Measurements from ENCODE around the gene CCL7. TPM values are rescaled to one million over a fixed set of nuclear protein-coding genes. Genes with fewer than 3 reads are reported as not detected.

CCL7 gene
- total RNA-seq, 2 donors from 2014 or later, result not detected

DNA sequence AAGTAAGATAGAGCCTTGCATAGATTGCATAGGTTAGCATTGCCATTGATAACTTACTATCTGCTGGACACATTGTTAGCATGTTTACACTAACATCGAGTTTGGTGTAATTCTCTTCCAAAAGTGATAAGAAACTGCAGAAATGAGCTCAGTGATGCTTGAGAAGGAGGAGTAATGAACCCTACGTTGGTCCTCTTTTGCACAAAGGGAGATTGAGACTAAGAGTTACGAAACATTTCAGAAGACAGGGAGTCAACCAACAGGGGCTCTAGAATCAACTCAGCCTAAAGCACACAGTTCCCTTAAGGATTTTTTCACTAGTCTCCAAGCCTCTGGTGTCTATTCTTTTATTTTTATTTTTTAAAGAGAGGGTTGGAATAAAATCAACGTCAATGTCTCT is 6.8 kb downstream of the CCL7 start:
- Mint-ChIP-seq H3K9me3 (no peaks in the 10 kb centered on the region), H3K27ac (no peak overlapping the region), H3K27me3 (ENCODE audit: low read depth) (peaks cover 51% of the 10 kb centered on the region), H3K4me3 (no peak overlapping the region), H3K4me1 (ENCODE audit: low read depth) (no peaks in the 10 kb centered on the region), H3K36me3 (ENCODE audit: insufficient read depth in 2 of 2) (no peaks in the 10 kb centered on the region)
- DNase-seq (no peak), ATAC-seq (replicated peaks in 1 of 2) (no peak)

GRCh38 chr17:34283571-34283970 is 13.6 kb downstream of the CCL7 start:
- Mint-ChIP-seq H3K27me3 (ENCODE audit: low read depth) (peaks cover 41% of the 10 kb centered on the region), H3K36me3 (ENCODE audit: insufficient read depth in 2 of 2) (no peaks in the 10 kb centered on the region), H3K27ac (no peak overlapping the region), H3K4me3 (no peak overlapping the region), H3K4me1 (ENCODE audit: low read depth) (no peaks in the 10 kb centered on the region), H3K9me3 (no peaks in the 10 kb centered on the region)
- no peak for DNase-seq
- no peak for ATAC-seq (replicated peaks in 1 of 2)

- no peak for ATAC-seq (replicated peaks in 1 of 2)
- H3K4me3 Mint-ChIP-seq, result no peak within 1 kb of the TSS
- no peak for DNase-seq
- H3K4me1 Mint-ChIP-seq (ENCODE audit: low read depth), result no peaks in the 10 kb centered on the region
- peaks cover 42% of the 10 kb centered on the region for H3K27me3 Mint-ChIP-seq (ENCODE audit: low read depth)
- H3K27ac Mint-ChIP-seq, result no peak within 1 kb of the TSS
- no peaks in the 10 kb centered on the region for H3K36me3 Mint-ChIP-seq (ENCODE audit: insufficient read depth in 2 of 2)
- H3K9me3 Mint-ChIP-seq, result no peaks in the 10 kb centered on the region
Observed at GRCh38 chr17:34285286-34285792, 15.3 kb downstream of the CCL7 start, which contains the start of gene CCL11. Gene CCL11 (plus strand): TSS chr17:34285742. CDS start chr17:34285809, 67 bp downstream.

DNA sequence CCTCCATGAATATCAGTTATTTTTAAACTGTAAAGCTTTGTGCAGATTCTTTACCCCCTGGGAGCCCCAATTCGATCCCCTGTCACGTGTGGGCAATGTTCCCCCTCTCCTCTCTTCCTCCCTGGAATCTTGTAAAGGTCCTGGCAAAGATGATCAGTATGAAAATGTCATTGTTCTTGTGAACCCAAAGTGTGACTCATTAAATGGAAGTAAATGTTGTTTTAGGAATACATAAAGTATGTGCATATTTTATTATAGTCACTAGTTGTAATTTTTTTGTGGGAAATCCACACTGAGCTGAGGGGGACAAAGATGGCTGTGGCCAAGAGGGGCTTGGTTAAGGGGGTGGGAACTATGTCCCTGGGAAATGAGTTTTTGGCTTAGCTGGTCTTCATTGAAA is 17.9 kb downstream of the CCL7 start:
- Mint-ChIP-seq H3K4me3 (no peak overlapping the region), H3K27me3 (ENCODE audit: low read depth) (peaks cover 26% of the 10 kb centered on the region), H3K4me1 (ENCODE audit: low read depth) (no peaks in the 10 kb centered on the region), H3K27ac (no peak overlapping the region), H3K36me3 (ENCODE audit: insufficient read depth in 2 of 2) (no peaks in the 10 kb centered on the region), H3K9me3 (peaks cover 0 to 2% of the 10 kb centered on the region in 2 donors)
- no peak for ATAC-seq (replicated peaks in 1 of 2)
- no peak for DNase-seq

- H3K27me3 Mint-ChIP-seq (ENCODE audit: low read depth), result peaks cover 26% of the 10 kb centered on the region
- ATAC-seq (replicated peaks in 1 of 2), result no peak
- no peaks in the 10 kb centered on the region for H3K4me1 Mint-ChIP-seq (ENCODE audit: low read depth)
- H3K27ac Mint-ChIP-seq, result no peak overlapping the region
- DNase-seq, result no peak
- no peaks in the 10 kb centered on the region for H3K36me3 Mint-ChIP-seq (ENCODE audit: insufficient read depth in 2 of 2)
- H3K4me3 Mint-ChIP-seq, result no peak overlapping the region
- H3K9me3 Mint-ChIP-seq, result peaks cover 0 to 2% of the 10 kb centered on the region in 2 donors
Observed at GRCh38 chr17:34290586-34290985, 20.6 kb downstream of the CCL7 start.

GRCh38 chr17:34291721-34292348 is 21.8 kb downstream of the CCL7 start:
- H3K27me3 Mint-ChIP-seq (ENCODE audit: low read depth), result peaks cover 26% of the 10 kb centered on the region
- H3K27ac Mint-ChIP-seq, result no peak overlapping the region

DNA sequence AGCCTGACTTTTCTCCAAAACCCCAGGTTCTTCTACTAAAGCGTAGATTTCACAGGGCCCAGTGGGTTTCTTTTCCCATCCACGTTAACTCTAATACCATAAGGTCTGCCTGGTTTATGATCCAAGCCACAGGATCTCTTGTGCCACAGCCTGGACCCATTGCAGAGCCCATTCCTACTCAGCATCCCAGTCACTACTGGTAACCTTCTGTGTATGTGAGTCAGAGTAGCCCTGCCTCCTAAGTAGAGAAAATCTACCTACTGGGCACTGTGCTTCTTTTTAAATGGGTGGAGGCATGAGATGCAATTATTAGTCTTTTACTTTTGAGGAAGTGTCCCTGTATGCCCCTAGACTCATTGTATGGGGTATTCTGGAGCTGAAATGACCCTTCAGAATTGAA is 29.0 kb downstream of the CCL7 start:
- DNase-seq, result no peak
- Mint-ChIP-seq H3K27me3 (ENCODE audit: low read depth) (peaks cover 28% of the 10 kb centered on the region), H3K9me3 (peaks cover 0 to 4% of the 10 kb centered on the region in 2 donors), H3K4me3 (no peak overlapping the region), H3K4me1 (ENCODE audit: low read depth) (no peaks in the 10 kb centered on the region), H3K36me3 (ENCODE audit: insufficient read depth in 2 of 2) (no peaks in the 10 kb centered on the region), H3K27ac (no peak overlapping the region)
- no peak for ATAC-seq (replicated peaks in 1 of 2)

More at GRCh38 chr17:34291721-34292348, 21.8 kb downstream of the CCL7 start:
- H3K36me3 Mint-ChIP-seq (ENCODE audit: insufficient read depth in 2 of 2), result no peaks in the 10 kb centered on the region
- DNase-seq (peak in 1 of 2 donors; percentile 1), ATAC-seq (replicated peaks in 1 of 2) (peak; percentile 27 to 69)
- no peaks in the 10 kb centered on the region for H3K4me1 Mint-ChIP-seq (ENCODE audit: low read depth)
- H3K9me3 Mint-ChIP-seq, result peaks cover 0 to 4% of the 10 kb centered on the region in 2 donors
- no peak overlapping the region for H3K4me3 Mint-ChIP-seq

GRCh38 chr17:34299956-34300577 is 30.0 kb downstream of the CCL7 start:
- Mint-ChIP-seq H3K4me1 (ENCODE audit: low read depth) (no peaks in the 10 kb centered on the region), H3K4me3 (no peak overlapping the region), H3K27ac (no peak overlapping the region), H3K36me3 (ENCODE audit: insufficient read depth in 2 of 2) (no peaks in the 10 kb centered on the region), H3K9me3 (peaks cover 0 to 4% of the 10 kb centered on the region in 2 donors), H3K27me3 (ENCODE audit: low read depth) (peaks cover 35% of the 10 kb centered on the region)
- no peak for DNase-seq
- ATAC-seq (replicated peaks in 1 of 2), result no peak

GRCh38 chr17:34300652-34301370 is 30.8 kb downstream of the CCL7 start:
- no peak overlapping the region for H3K4me3 Mint-ChIP-seq
- no peaks in the 10 kb centered on the region for H3K4me1 Mint-ChIP-seq (ENCODE audit: low read depth)
- ATAC-seq (replicated peaks in 1 of 2) (peak in 1 of 2 donors; percentile 23), DNase-seq (no peak)
- peaks cover 0 to 4% of the 10 kb centered on the region in 2 donors for H3K9me3 Mint-ChIP-seq
- peaks cover 38% of the 10 kb centered on the region for H3K27me3 Mint-ChIP-seq (ENCODE audit: low read depth)
- H3K36me3 Mint-ChIP-seq (ENCODE audit: insufficient read depth in 2 of 2), result no peaks in the 10 kb centered on the region
- no peak overlapping the region for H3K27ac Mint-ChIP-seq

- no peaks in the 10 kb centered on the region for H3K36me3 Mint-ChIP-seq (ENCODE audit: insufficient read depth in 2 of 2)
Observed at GRCh38 chr17:34301986-34302385, 32.0 kb downstream of the CCL7 start.

DNA sequence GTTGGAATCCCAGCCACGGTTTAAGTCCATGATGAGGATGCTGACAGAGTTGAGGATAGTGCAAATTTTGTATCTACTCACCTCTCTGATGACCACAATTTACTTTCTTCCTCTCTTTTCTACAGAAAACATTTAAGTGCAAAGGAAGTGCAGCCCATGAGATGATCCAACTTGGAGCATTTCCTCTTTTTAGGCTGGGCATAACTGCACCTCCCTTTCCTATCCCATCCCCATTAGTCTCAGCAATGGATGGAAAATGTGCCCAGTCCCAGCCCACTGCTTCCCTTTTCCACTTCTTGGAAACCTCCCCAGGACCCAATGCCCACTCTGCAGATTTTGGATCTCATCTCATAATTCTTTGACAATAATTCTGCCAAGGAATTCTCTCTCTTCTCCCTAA is 32.6 kb downstream of the CCL7 start:
- H3K4me3 Mint-ChIP-seq, result no peak overlapping the region
- no peak overlapping the region for H3K27ac Mint-ChIP-seq
- DNase-seq (no peak), ATAC-seq (replicated peaks in 1 of 2) (no peak)
- H3K9me3 Mint-ChIP-seq, result no peaks in the 10 kb centered on the region
- peaks cover 9% of the 10 kb centered on the region for H3K4me1 Mint-ChIP-seq (ENCODE audit: low read depth)
- H3K27me3 Mint-ChIP-seq (ENCODE audit: low read depth), result peaks cover 48% of the 10 kb centered on the region
- H3K36me3 Mint-ChIP-seq (ENCODE audit: insufficient read depth in 2 of 2), result no peaks in the 10 kb centered on the region

More at GRCh38 chr17:34301986-34302385, 32.0 kb downstream of the CCL7 start:
- Mint-ChIP-seq H3K4me1 (ENCODE audit: low read depth) (peaks cover 3% of the 10 kb centered on the region), H3K9me3 (peaks cover 0 to 2% of the 10 kb centered on the region in 2 donors), H3K27ac (no peak overlapping the region), H3K4me3 (no peak overlapping the region), H3K27me3 (ENCODE audit: low read depth) (peaks cover 47% of the 10 kb centered on the region)
- DNase-seq (no peak), ATAC-seq (replicated peaks in 1 of 2) (no peak)

- ATAC-seq (replicated peaks in 1 of 2) (no peak), DNase-seq (no peak)
- H3K27ac Mint-ChIP-seq, result no peak overlapping the region
- H3K9me3 Mint-ChIP-seq, result no peaks in the 10 kb centered on the region
- H3K36me3 Mint-ChIP-seq (ENCODE audit: insufficient read depth in 2 of 2), result no peaks in the 10 kb centered on the region
- H3K27me3 Mint-ChIP-seq (ENCODE audit: low read depth), result peaks cover 42% of the 10 kb centered on the region
- no peak overlapping the region for H3K4me3 Mint-ChIP-seq
- H3K4me1 Mint-ChIP-seq (ENCODE audit: low read depth), result peaks cover 13% of the 10 kb centered on the region
Observed at GRCh38 chr17:34303606-34304005, 33.6 kb downstream of the CCL7 start.

DNA sequence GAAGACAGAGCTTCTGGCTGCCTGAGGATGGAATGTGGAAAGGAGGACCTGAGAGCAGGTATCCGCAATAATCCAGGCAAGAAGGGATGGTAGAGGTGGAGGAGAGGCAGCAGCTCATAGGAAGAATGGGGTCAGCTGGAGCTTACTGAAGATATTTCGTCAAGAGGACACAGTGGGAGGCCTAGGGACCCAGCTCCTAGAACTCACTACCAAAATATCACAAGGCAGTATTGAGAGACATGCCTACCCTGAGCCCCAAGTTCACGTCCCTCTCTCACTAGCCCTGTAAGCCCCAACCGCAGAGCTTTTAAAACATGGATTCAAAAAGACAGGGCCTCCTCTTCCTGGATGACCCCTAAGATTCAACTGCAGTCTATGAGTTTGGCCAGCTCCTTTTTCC is 35.0 kb downstream of the CCL7 start:
- Mint-ChIP-seq H3K4me3 (no peak overlapping the region), H3K4me1 (ENCODE audit: low read depth) (peaks cover 13% of the 10 kb centered on the region), H3K9me3 (no peaks in the 10 kb centered on the region), H3K27me3 (ENCODE audit: low read depth) (peaks cover 46% of the 10 kb centered on the region), H3K36me3 (ENCODE audit: insufficient read depth in 2 of 2) (no peaks in the 10 kb centered on the region), H3K27ac (no peak overlapping the region)
- ATAC-seq (replicated peaks in 1 of 2) (no peak), DNase-seq (no peak)
